SK-N-SH treated with all-trans-retinoic acid at 6 μM for 48 hours (cell line): Measurements from ENCODE around the gene ADARB2.
"Not testable (repeated sequence)": the region's sequence is repeated elsewhere in the genome, so short reads cannot be mapped to it uniquely, and the experiment has no call there.

Source experiments
- ATAC-seq: fragments of 200-7000 bp; cut with Tn5 transposase; 3 replicates; pipeline ENCODE4 v1.9.1; 2020; ENCODE audit warnings: mild to moderate bottlenecking, moderate library complexity
- ARNTL ChIP-seq: fragments of 450-650 bp; formaldehyde crosslinking; IDR thresholded peaks from 2 replicates; pipeline ENCODE4 v1.5.0; 2020; ENCODE audit warnings: low read depth, mild to moderate bottlenecking, moderate library complexity, borderline replicate concordance
- BACH2 ChIP-seq: fragments of 250-450 bp; sonication (Bioruptor Pico); IDR thresholded peaks from 2 replicates; pipeline ENCODE4 v1.9.0; 2021; ENCODE audit warnings: mild to moderate bottlenecking, borderline replicate concordance
- CSDC2 ChIP-seq: fragments of 250-450 bp; sonication (Bioruptor Pico); IDR thresholded peaks from 2 replicates; pipeline ENCODE4 v1.5.0; 2020; ENCODE audit warnings: mild to moderate bottlenecking, moderate library complexity
- ISL1 ChIP-seq: fragments of 250-450 bp; sonication (Bioruptor Pico); IDR thresholded peaks from 2 replicates; pipeline ENCODE4 v2.1.2; 2022; ENCODE audit warnings: mild to moderate bottlenecking, moderate library complexity
- PPARA ChIP-seq: fragments of 250-450 bp; sonication (Bioruptor Pico); IDR thresholded peaks from 2 replicates; pipeline ENCODE4 v1.5.0; 2020; ENCODE audit warnings: mild to moderate bottlenecking, borderline replicate concordance
- RARB ChIP-seq: fragments of 250-450 bp; sonication (Bioruptor Pico); IDR thresholded peaks from 2 replicates; pipeline ENCODE4 v1.8.0; 2021; ENCODE audit warnings: mild to moderate bottlenecking, moderate library complexity
- SNAI2 ChIP-seq: fragments of 250-450 bp; sonication (Bioruptor Pico); IDR thresholded peaks from 2 replicates; pipeline ENCODE4 v1.5.0; 2020; ENCODE audit warnings: mild to moderate bottlenecking, moderate library complexity
- TCF4 ChIP-seq: fragments of 250-450 bp; sonication (Bioruptor Pico); IDR thresholded peaks from 2 replicates; pipeline ENCODE4 v1.8.0; 2021; ENCODE audit warnings: mild to moderate bottlenecking, moderate library complexity, borderline replicate concordance
- ZC3H10 ChIP-seq: fragments of 250-450 bp; sonication (Bioruptor Pico); IDR thresholded peaks from 2 replicates; pipeline ENCODE4 v1.5.1; 2021; ENCODE audit warnings: mild to moderate bottlenecking, moderate library complexity
- ZFP3 ChIP-seq: fragments of 250-450 bp; sonication (Bioruptor Pico); IDR thresholded peaks from 2 replicates; pipeline ENCODE4 v1.5.0; 2020; ENCODE audit warnings: mild to moderate bottlenecking, moderate library complexity
- ZNF565 ChIP-seq: fragments of 450-650 bp; formaldehyde crosslinking; conservative IDR thresholded peaks from 2 replicates; pipeline ENCODE4 v1.5.0; 2020; ENCODE audit warnings: low read depth, mild to moderate bottlenecking, moderate library complexity
- ZNF70 ChIP-seq: fragments of 450-650 bp; formaldehyde crosslinking; IDR thresholded peaks from 2 replicates; pipeline ENCODE4 v1.5.0; 2020; ENCODE audit warnings: mild to moderate bottlenecking, moderate library complexity
- TF ChIP-seq, protein P1 (sequence below): fragments of 250-450 bp; sonication (Bioruptor Pico); IDR thresholded peaks from 2 replicates; pipeline ENCODE4 v1.8.0; 2021; ENCODE audit warnings: low read depth, mild to moderate bottlenecking, moderate library complexity, borderline replicate concordance
- TF ChIP-seq, protein P2 (sequence below): fragments of 250-450 bp; sonication (Bioruptor Pico); IDR thresholded peaks from 2 replicates; pipeline ENCODE4 v1.8.0; 2020; ENCODE audit warnings: mild to moderate bottlenecking, moderate library complexity, borderline replicate concordance
- TF ChIP-seq, protein P3 (sequence below): fragments of 250-450 bp; sonication (Bioruptor Pico); IDR thresholded peaks from 2 replicates; pipeline ENCODE4 v1.5.1; 2021; ENCODE audit warnings: mild to moderate bottlenecking, moderate library complexity
- TF ChIP-seq, protein P4 (sequence below): fragments of 250-450 bp; sonication (Bioruptor Pico); IDR thresholded peaks from 2 replicates; pipeline ENCODE4 v1.5.1; 2020; ENCODE audit warnings: low read depth, mild to moderate bottlenecking, moderate library complexity
- TF ChIP-seq, protein P5 (sequence below): fragments of 250-450 bp; sonication (Bioruptor Pico); IDR thresholded peaks from 2 replicates; pipeline ENCODE4 v1.5.0; 2020; ENCODE audit warnings: mild to moderate bottlenecking, moderate library complexity

Gene ADARB2

DNA sequence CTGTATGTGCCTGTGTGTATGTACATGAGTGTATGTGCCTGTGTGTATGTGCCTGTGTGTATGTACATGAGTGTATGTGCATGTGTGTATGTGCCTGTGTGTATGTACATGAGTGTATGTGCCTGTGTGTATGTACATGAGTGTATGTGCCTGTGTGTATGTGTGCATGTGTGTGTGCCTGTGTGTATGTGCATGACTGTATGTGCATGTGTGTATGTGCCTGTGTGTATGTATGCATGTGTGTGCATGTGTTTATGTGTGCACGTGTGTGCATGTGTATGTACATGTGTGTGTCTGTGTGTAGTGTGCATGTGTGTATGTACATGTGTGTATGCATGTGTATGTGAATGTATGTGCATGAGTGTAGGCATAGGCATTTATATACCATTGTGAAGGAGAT is 274.8 kb downstream of the ADARB2 start (continued):
- TF ChIP-seq, protein P1, sequence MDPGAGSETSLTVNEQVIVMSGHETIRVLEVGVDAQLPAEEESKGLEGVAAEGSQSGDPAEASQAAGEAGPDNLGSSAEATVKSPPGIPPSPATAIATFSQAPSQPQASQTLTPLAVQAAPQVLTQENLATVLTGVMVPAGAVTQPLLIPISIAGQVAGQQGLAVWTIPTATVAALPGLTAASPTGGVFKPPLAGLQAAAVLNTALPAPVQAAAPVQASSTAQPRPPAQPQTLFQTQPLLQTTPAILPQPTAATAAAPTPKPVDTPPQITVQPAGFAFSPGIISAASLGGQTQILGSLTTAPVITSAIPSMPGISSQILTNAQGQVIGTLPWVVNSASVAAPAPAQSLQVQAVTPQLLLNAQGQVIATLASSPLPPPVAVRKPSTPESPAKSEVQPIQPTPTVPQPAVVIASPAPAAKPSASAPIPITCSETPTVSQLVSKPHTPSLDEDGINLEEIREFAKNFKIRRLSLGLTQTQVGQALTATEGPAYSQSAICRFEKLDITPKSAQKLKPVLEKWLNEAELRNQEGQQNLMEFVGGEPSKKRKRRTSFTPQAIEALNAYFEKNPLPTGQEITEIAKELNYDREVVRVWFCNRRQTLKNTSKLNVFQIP (CRISPR knock-in tag), result no peak
- TF ChIP-seq CSDC2 (CRISPR knock-in tag) (no peak), ZNF70 (CRISPR knock-in tag) (no peak)
- TF ChIP-seq, all 23 proteins: peak for 0

DNA sequence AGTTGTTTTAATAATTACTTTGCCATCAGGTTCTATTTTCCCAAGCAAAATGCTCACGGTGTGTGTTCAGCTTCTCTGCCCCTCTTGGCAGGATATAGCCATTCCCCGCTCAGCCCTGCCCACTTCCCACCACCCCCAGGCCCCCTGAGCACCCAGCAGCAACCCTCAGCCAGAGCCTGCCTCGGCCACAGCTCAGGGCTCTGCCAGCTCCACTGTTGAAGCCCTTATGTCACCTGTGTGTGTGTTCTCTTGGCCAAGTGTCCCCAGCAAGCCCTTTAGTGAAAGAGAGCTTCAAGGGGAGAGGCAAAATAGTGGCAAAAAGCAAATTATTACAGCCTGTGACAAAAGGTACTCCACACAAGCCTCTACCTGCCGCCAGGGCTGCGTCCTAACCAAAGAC is 275.3 kb downstream of the ADARB2 start:
- no peak for ATAC-seq
- TF ChIP-seq, protein P1 (CRISPR knock-in tag), result no peak
- no peak for TF ChIP-seq RARB (CRISPR knock-in tag)
- TF ChIP-seq, protein P2, sequence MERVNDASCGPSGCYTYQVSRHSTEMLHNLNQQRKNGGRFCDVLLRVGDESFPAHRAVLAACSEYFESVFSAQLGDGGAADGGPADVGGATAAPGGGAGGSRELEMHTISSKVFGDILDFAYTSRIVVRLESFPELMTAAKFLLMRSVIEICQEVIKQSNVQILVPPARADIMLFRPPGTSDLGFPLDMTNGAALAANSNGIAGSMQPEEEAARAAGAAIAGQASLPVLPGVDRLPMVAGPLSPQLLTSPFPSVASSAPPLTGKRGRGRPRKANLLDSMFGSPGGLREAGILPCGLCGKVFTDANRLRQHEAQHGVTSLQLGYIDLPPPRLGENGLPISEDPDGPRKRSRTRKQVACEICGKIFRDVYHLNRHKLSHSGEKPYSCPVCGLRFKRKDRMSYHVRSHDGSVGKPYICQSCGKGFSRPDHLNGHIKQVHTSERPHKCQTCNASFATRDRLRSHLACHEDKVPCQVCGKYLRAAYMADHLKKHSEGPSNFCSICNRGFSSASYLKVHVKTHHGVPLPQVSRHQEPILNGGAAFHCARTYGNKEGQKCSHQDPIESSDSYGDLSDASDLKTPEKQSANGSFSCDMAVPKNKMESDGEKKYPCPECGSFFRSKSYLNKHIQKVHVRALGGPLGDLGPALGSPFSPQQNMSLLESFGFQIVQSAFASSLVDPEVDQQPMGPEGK (CRISPR knock-in tag), result no peak
- TF ChIP-seq ZNF70 (CRISPR knock-in tag), result no peak
- TF ChIP-seq ZC3H10 (CRISPR knock-in tag), result no peak

DNA sequence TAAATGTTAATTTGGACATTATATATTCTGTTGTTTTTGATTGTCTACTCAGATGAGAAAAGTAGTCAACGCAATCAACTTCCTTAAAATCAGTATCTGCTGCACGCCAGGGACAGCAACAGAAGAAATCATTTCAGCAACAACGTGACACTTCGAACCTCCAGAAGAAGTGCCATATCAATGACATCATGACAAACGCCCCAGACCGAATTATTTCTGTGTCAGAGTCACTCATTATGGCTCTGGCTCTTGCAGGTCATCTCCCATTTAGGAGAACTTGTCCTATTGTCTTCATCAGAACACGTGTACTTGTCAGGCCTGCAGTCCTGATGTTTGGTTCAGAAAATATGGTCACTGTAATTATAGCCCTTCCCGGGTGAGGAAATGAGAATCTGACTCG is 276.3 kb downstream of the ADARB2 start:
- no peak for ATAC-seq
- no peak for TF ChIP-seq CSDC2 (CRISPR knock-in tag)

DNA sequence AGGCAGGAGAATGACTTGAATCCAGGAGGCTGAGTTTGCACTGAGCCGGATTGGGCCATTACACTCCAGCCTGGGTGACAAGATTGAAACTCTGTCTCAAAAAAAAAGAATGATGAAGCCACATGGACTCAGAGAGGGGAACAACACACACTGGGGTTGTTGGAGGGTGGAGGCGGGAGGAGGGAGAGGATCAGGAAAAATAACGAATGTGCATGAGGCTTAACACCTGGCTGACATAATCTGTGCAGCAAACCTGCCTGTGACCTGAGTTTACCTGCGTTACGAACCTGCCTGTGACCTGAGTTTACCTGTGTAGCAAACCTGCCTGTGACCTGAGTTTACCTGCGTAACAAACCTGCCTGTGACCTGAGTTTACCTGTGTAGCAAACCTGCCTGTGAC is 277.7 kb downstream of the ADARB2 start:
- not testable (repeated sequence) for ATAC-seq

DNA sequence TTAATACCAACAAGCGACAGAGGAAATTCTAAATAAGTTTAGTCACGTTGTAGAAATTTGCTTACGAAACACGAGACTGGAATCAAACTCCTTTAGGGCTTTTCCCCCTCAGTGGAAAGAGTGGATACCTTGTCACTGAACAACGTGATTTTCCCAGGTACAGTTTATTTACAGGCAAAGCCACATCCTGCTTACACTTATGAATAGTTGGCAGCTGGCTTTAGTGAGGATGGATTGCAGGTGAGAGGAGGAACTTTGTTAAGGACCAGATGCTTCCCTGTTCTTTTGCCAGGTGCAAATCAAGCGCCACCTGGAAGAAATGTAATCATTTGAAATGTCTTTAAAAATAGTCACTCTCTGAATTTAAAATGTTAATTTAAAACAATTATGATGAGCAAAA is 282.4 kb downstream of the ADARB2 start:
- TF ChIP-seq ISL1 (CRISPR knock-in tag), result no peak
- TF ChIP-seq SNAI2 (CRISPR knock-in tag), result no peak
- TF ChIP-seq ZNF70 (CRISPR knock-in tag), result no peak
- no peak for ATAC-seq

DNA sequence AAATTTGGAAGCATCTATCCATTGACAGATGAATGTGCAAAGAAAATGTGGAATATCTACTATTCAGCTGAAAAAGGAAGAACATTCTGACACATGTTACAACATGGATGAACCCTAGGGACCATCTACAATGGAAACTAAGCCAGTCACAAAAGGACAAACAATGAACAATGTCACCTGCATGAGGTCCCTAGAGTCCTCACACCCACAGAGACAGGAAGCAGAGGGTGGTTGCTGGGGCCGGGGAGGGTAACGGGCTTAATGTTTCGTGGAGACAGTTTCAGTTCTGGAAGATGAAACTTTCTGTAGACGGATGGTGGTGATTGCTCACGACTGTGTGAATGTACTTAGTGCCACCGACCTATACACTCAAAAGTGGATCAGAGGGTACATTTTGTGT is 282.9 kb downstream of the ADARB2 start:
- ATAC-seq, result no peak
- TF ChIP-seq RARB (CRISPR knock-in tag) (no peak), BACH2 (CRISPR knock-in tag) (no peak), ZFP3 (CRISPR knock-in tag) (no peak), ISL1 (CRISPR knock-in tag) (no peak), PPARA (no peak), ZNF565 (no peak), ARNTL (CRISPR knock-in tag) (no peak), TCF4 (no peak), CSDC2 (CRISPR knock-in tag) (no peak), ZC3H10 (CRISPR knock-in tag) (no peak)
- TF ChIP-seq, protein P3, sequence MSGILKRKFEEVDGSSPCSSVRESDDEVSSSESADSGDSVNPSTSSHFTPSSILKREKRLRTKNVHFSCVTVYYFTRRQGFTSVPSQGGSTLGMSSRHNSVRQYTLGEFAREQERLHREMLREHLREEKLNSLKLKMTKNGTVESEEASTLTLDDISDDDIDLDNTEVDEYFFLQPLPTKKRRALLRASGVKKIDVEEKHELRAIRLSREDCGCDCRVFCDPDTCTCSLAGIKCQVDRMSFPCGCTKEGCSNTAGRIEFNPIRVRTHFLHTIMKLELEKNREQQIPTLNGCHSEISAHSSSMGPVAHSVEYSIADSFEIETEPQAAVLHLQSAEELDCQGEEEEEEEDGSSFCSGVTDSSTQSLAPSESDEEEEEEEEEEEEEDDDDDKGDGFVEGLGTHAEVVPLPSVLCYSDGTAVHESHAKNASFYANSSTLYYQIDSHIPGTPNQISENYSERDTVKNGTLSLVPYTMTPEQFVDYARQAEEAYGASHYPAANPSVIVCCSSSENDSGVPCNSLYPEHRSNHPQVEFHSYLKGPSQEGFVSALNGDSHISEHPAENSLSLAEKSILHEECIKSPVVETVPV (CRISPR knock-in tag), result no peak
- TF ChIP-seq, protein P4, sequence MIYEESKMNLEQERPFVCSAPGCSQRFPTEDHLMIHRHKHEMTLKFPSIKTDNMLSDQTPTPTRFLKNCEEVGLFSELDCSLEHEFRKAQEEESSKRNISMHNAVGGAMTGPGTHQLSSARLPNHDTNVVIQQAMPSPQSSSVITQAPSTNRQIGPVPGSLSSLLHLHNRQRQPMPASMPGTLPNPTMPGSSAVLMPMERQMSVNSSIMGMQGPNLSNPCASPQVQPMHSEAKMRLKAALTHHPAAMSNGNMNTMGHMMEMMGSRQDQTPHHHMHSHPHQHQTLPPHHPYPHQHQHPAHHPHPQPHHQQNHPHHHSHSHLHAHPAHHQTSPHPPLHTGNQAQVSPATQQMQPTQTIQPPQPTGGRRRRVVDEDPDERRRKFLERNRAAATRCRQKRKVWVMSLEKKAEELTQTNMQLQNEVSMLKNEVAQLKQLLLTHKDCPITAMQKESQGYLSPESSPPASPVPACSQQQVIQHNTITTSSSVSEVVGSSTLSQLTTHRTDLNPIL, result no peak
- TF ChIP-seq, protein P5, sequence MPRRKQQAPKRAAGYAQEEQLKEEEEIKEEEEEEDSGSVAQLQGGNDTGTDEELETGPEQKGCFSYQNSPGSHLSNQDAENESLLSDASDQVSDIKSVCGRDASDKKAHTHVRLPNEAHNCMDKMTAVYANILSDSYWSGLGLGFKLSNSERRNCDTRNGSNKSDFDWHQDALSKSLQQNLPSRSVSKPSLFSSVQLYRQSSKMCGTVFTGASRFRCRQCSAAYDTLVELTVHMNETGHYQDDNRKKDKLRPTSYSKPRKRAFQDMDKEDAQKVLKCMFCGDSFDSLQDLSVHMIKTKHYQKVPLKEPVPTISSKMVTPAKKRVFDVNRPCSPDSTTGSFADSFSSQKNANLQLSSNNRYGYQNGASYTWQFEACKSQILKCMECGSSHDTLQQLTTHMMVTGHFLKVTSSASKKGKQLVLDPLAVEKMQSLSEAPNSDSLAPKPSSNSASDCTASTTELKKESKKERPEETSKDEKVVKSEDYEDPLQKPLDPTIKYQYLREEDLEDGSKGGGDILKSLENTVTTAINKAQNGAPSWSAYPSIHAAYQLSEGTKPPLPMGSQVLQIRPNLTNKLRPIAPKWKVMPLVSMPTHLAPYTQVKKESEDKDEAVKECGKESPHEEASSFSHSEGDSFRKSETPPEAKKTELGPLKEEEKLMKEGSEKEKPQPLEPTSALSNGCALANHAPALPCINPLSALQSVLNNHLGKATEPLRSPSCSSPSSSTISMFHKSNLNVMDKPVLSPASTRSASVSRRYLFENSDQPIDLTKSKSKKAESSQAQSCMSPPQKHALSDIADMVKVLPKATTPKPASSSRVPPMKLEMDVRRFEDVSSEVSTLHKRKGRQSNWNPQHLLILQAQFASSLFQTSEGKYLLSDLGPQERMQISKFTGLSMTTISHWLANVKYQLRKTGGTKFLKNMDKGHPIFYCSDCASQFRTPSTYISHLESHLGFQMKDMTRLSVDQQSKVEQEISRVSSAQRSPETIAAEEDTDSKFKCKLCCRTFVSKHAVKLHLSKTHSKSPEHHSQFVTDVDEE (CRISPR knock-in tag), result no peak
- TF ChIP-seq, protein P2 (CRISPR knock-in tag), result no peak
